HEK293 (cell line): ENCODE results near the gene PTGFRN.

ENCODE experiments used
- CTCF ChIP-seq: fragments of 450-650 bp; formaldehyde crosslinking; IDR thresholded peaks from 2 replicates; pipeline ENCODE4 v1.5.1; 2016; ENCODE audit warnings: missing biosample characterization, missing genetic modification characterization
- REST ChIP-seq: fragments of 450-650 bp; formaldehyde crosslinking; IDR thresholded peaks from 2 replicates; pipeline ENCODE4 v1.5.1; 2016; ENCODE audit warnings: missing biosample characterization, missing genetic modification characterization
- SCRT2 ChIP-seq: fragments of 450-650 bp; formaldehyde crosslinking; IDR thresholded peaks from 2 replicates; pipeline ENCODE4 v1.5.1; 2016; ENCODE audit warnings: missing biosample characterization, missing genetic modification characterization
- ZNF10 ChIP-seq: fragments of 450-650 bp; formaldehyde crosslinking; IDR thresholded peaks from 2 replicates; pipeline ENCODE4 v1.5.1; 2017; ENCODE audit warnings: missing biosample characterization, missing genetic modification characterization
- ZNF121 ChIP-seq: fragments of 450-650 bp; formaldehyde crosslinking; IDR thresholded peaks from 2 replicates; pipeline ENCODE4 v1.5.1; 2016; ENCODE audit warnings: missing biosample characterization, missing genetic modification characterization
- ZNF174 ChIP-seq: fragments of 450-650 bp; formaldehyde crosslinking; IDR thresholded peaks from 2 replicates; pipeline ENCODE4 v1.5.0; 2017; ENCODE audit warnings: missing biosample characterization, mild to moderate bottlenecking, missing genetic modification characterization
- ZNF350 ChIP-seq: fragments of 450-650 bp; formaldehyde crosslinking; IDR thresholded peaks from 2 replicates; pipeline ENCODE4 v1.5.0; 2017; ENCODE audit warnings: missing biosample characterization, mild to moderate bottlenecking, missing genetic modification characterization

- TF ChIP-seq SCRT2 (no peak), ZNF121 (tag by site-specific recombination) (no peak), REST (no peak), ZNF350 (tag by site-specific recombination) (no peak), CTCF (tag by site-specific recombination) (no peak), ZNF10 (tag by site-specific recombination) (no peak), ZNF174 (tag by site-specific recombination) (no peak)
These were observed 76.9 kb downstream of the PTGFRN start for GRCh38 chr1:116986421-116987255.
